Measurements from ENCODE around the gene IQSEC1. TPM values are rescaled to one million over a fixed set of nuclear protein-coding genes. Genes with fewer than 3 reads are reported as not detected.

Gene IQSEC1
- total RNA-seq, 2 donors from 2014 or later, result 22.7 to 24.5 TPM

- no peak overlapping the region for H3K9ac ChIP-seq (ENCODE audit: extremely low read depth, low read length, poor library complexity, severe bottlenecking)
- H3K27ac ChIP-seq (ENCODE audit: low read depth, low read length), result no peak overlapping the region
- peak; percentile 65 for DNase-seq
- peak overlapping the region; percentile 40 for H3K27ac Mint-ChIP-seq
- H3K36me3 Mint-ChIP-seq (ENCODE audit: low read depth), result peaks cover 13% of the 10 kb centered on the region
- no peak for TF ChIP-seq CTCF (conservative IDR thresholded peaks at IDR 0.05)
- H3K4me1 ChIP-seq (ENCODE audit: control insufficient read depth, insufficient read depth, low read length), result no peaks in the 10 kb centered on the region
- H3K27me3 Mint-ChIP-seq (ENCODE audit: insufficient read depth), result no peaks in the 10 kb centered on the region
- H3K36me3 ChIP-seq (ENCODE audit: control insufficient read depth, insufficient read depth, low read length), result peaks cover 3% of the 10 kb centered on the region
- H3K4me1 Mint-ChIP-seq, result peaks cover 19% of the 10 kb centered on the region
- H3K9me3 Mint-ChIP-seq, result no peaks in the 10 kb centered on the region
- H3K9me3 ChIP-seq (ENCODE audit: control insufficient read depth, low read length), result no peaks in the 10 kb centered on the region
- no peak overlapping the region for H3K4me3 ChIP-seq (ENCODE audit: low read length)
- no peak overlapping the region for H3K4me3 Mint-ChIP-seq
- H3K27me3 ChIP-seq (ENCODE audit: control insufficient read depth, insufficient read depth, low read length, poor library complexity, severe bottlenecking), result no peaks in the 10 kb centered on the region
- 94 to 100% methylated on average over 3 to 6 of the region's 6 CpGs for WGBS, 2 experiments (ENCODE audit: insufficient coverage in 1 of 2, insufficient read length in 1 of 2)
These were observed 171.6 kb downstream of the IQSEC1 start for GRCh38 chr3:12901623-12902045.

- Mint-ChIP-seq H3K27ac (no peak overlapping the region), H3K4me3 (no peak overlapping the region), H3K36me3 (ENCODE audit: low read depth) (peaks cover 13% of the 10 kb centered on the region), H3K27me3 (ENCODE audit: insufficient read depth) (no peaks in the 10 kb centered on the region), H3K9me3 (no peaks in the 10 kb centered on the region), H3K4me1 (peaks cover 26% of the 10 kb centered on the region)
- no peak for DNase-seq
- H3K27ac ChIP-seq (ENCODE audit: low read depth, low read length), result no peak overlapping the region
- 87 to 94% methylated on average over 3 to 22 of the region's 22 CpGs for WGBS, 2 experiments (ENCODE audit: insufficient coverage in 1 of 2, insufficient read length in 1 of 2)
- no peaks in the 10 kb centered on the region for H3K9me3 ChIP-seq (ENCODE audit: control insufficient read depth, low read length)
- no peak overlapping the region for H3K4me3 ChIP-seq (ENCODE audit: low read length)
- H3K9ac ChIP-seq (ENCODE audit: extremely low read depth, low read length, poor library complexity, severe bottlenecking), result no peak overlapping the region
- H3K4me1 ChIP-seq (ENCODE audit: control insufficient read depth, insufficient read depth, low read length), result no peaks in the 10 kb centered on the region
- TF ChIP-seq CTCF (conservative IDR thresholded peaks at IDR 0.05), result no peak
- peaks cover 3% of the 10 kb centered on the region for H3K36me3 ChIP-seq (ENCODE audit: control insufficient read depth, insufficient read depth, low read length)
- no peaks in the 10 kb centered on the region for H3K27me3 ChIP-seq (ENCODE audit: control insufficient read depth, insufficient read depth, low read length, poor library complexity, severe bottlenecking)
These were observed 172.3 kb downstream of the IQSEC1 start for GRCh38 chr3:12900885-12901411.

- Mint-ChIP-seq H3K4me1 (peaks cover 26% of the 10 kb centered on the region), H3K27me3 (ENCODE audit: insufficient read depth) (peaks cover 4% of the 10 kb centered on the region), H3K9me3 (no peaks in the 10 kb centered on the region), H3K4me3 (no peak overlapping the region), H3K27ac (no peak overlapping the region), H3K36me3 (ENCODE audit: low read depth) (peaks cover 13% of the 10 kb centered on the region)
- peak; percentile 16 for TF ChIP-seq CTCF (conservative IDR thresholded peaks at IDR 0.05)
- 91 to 92% methylated on average over 26 to 40 of the region's 40 CpGs for WGBS, 2 experiments (ENCODE audit: insufficient coverage in 1 of 2, insufficient read length in 1 of 2)
- no peaks in the 10 kb centered on the region for H3K9me3 ChIP-seq (ENCODE audit: control insufficient read depth, low read length)
- H3K4me1 ChIP-seq (ENCODE audit: control insufficient read depth, insufficient read depth, low read length), result no peaks in the 10 kb centered on the region
- peak overlapping the region; percentile 24 for H3K27ac ChIP-seq (ENCODE audit: low read depth, low read length)
- H3K27me3 ChIP-seq (ENCODE audit: control insufficient read depth, insufficient read depth, low read length, poor library complexity, severe bottlenecking), result no peaks in the 10 kb centered on the region
- DNase-seq, result no peak
- peaks cover 3% of the 10 kb centered on the region for H3K36me3 ChIP-seq (ENCODE audit: control insufficient read depth, insufficient read depth, low read length)
- H3K4me3 ChIP-seq (ENCODE audit: low read length), result no peak overlapping the region
- H3K9ac ChIP-seq (ENCODE audit: extremely low read depth, low read length, poor library complexity, severe bottlenecking), result no peak overlapping the region
These were observed 174.1 kb downstream of the IQSEC1 start for GRCh38 chr3:12898965-12899755.
